Heart right ventricle (tissue), 16 donors: ENCODE measurements around the gene NOD1. TPM values are rescaled to one million over a fixed set of nuclear protein-coding genes. Genes with fewer than 3 reads are reported as not detected.

Experiments
- ATAC-seq, 8 donors: fragments of 200-7000 bp; cut with Tn5 transposase; one replicate each; pipeline ENCODE4 v1.9.1; 2020; ENCODE audit warnings: mild to moderate bottlenecking in 8 of 8, moderate library complexity in 8 of 8, moderate number of reproducible peaks in 1 of 8
- DNase-seq, 2 donors: peaks; one replicate each; pipeline ENCODE4 v3.0.0-alpha.2; 2020
- H3K27ac ChIP-seq, 10 donors: fragments of 200-600 bp; sonication (generic) in 2 of 10; one replicate each; pipeline versions ENCODE4 v1.5.0 to v1.8.0; 2020 to 2022; ENCODE audit warnings: mild to moderate bottlenecking in 3 of 10
- H3K27me3 ChIP-seq, 7 donors: fragments of 200-600 bp; one replicate each; pipeline ENCODE4 v1.8.0; 2021 to 2022; ENCODE audit warnings: mild to moderate bottlenecking in 2 of 7
- H3K36me3 ChIP-seq, 9 donors: fragments of 200-600 bp; sonication (generic) in 1 of 9; one replicate each; pipeline versions ENCODE4 v1.5.0 to v1.8.0; 2020 to 2022; ENCODE audit warnings: mild to moderate bottlenecking in 2 of 9
- H3K4me1 ChIP-seq, 9 donors: fragments of 200-600 bp; sonication (generic) in 1 of 9; one replicate each; pipeline versions ENCODE4 v1.5.0 to v1.8.0; 2020 to 2022; ENCODE audit warnings: mild to moderate bottlenecking in 4 of 9
- H3K4me3 ChIP-seq, 10 donors: fragments of 200-600 bp; sonication (generic) in 2 of 10; one replicate each; pipeline versions ENCODE4 v1.5.0 to v1.8.0; 2020 to 2022; ENCODE audit warnings: mild to moderate bottlenecking in 7 of 10, moderate library complexity in 2 of 10
- H3K9me3 ChIP-seq, 11 donors: fragments of 200-600 bp in 10 of 11; sonication (generic) in 2 of 11; one replicate each; pipeline versions ENCODE4 v1.5.0 to v1.8.0; 2013 to 2022; ENCODE audit warnings: mild to moderate bottlenecking in 2 of 11, control low read depth in 1 of 11, moderate library complexity in 1 of 11
- CTCF ChIP-seq, 9 donors: fragments of 200-600 bp; sonication (generic) in 2 of 9; IDR thresholded peaks; one replicate each; pipeline versions ENCODE4 v1.5.0 to v1.8.0; 2021 to 2022; ENCODE audit warnings: antibody characterized with exemption in 9 of 9, mild to moderate bottlenecking in 5 of 9, moderate library complexity in 1 of 9
- WGBS, 2 donors: extraction: QIAGEN DNeasy Blood & Tissue Kit; methylation state at CpG; one replicate each; pipeline ENCODE4 v1.1.7; 2013; ENCODE audit warnings: inconsistent platforms in 1 of 2; 5-methylcytosine and 5-hydroxymethylcytosine counted together
- intact Hi-C, 10 donors: fragments of 100-400 bp; cut with DNase I; formaldehyde crosslinking; loops; one replicate each; pipeline versions ENCODE4 v1.11.1 to v1.14.2; 2022
- polyA plus RNA-seq, 2 donors: library from polyadenylated mRNA; stranded (reverse); fragments of 200-250 nt; gene quantifications; one replicate each; pipeline ENCODE4 v1.2.3, GENCODE V29; 2013
- total RNA-seq, 10 donors: library from RNA; stranded (reverse); fragmentation: NEBNext Ultra II Directional in 3 of 10; extraction: Animal tissue kit (Norgen Biotek cat#: 25700) in 3 of 10; gene quantifications; one replicate each; pipeline versions ENCODE4 v1.2.1 to v1.2.4, GENCODE V29; 2021 to 2023
- donor health status: Arrhythmogenic right ventricular cardiomyopathy.
- donor health status: ischemic (EF 13 %, LVEDD 7.1; RV severe dilation, severe dysfunction).
- donor health status: healthy with polysubstance abuse.
- donor health status: DM: no; HTN: yes; CAD: no.
- donor health status: DM: no; HTN: no; CAD: no.
- donor health status: ischemic (EF 25% LVEDD 6.9; RV normal size, moderate dysfunction).
- donor health status: ischemic (EF 25% LVEDD 5.7; RV mildly dilated, moderate dysfunction).
- donor health status: healthy.
- donor health status: DM: yes; HTN: yes; CAD: no.
- donor health status: Ischemic cardiomyopathy.
- donor health status: ischemic (EF 35%, LVEDD 5.7; RV mildly dilated, moderate dysfunction).
- donor health status: nonischemic (EF 11% LVEDD 7.7; RV severe dilation, severe dysfunction).
- donor health status: DM: yes; HTN: yes; CAD: no.
- donor health status: PGD.
- donor health status: ischemic (EF 29% LVEDD 5.4; RV normal size, mild dysfunction).
- donor health status: nonischemic (EF 23%, LVEDD 6.1; RV moderate dilation, normal function).

NOD1 gene
- total and polyA plus RNA-seq, 12 donors = 6.3 to 19.1 (median 8.6) TPM

GRCh38 chr7:30453016-30453415, 25.6 kb downstream of the NOD1 start:
- DNase-seq (no peak), ATAC-seq (no peak)
- Histone ChIP-seq H3K4me3 (no peak overlapping the region), H3K27me3 (no peaks in the 10 kb centered on the region), H3K4me1 (peaks cover 0 to 42% (median 26%) of the 10 kb centered on the region in 9 donors), H3K9me3 (no peaks in the 10 kb centered on the region), H3K27ac (peak overlapping the region in 3 of 10 donors; percentile 14 to 41 (median 25)), H3K36me3 (peaks cover 0 to 100% (median 67%) of the 10 kb centered on the region in 9 donors)
- intact Hi-C loops = no loop called here
- no peak for TF ChIP-seq CTCF (IDR thresholded peaks at IDR 0.05)
- WGBS, 2 donors = 93 to 97% methylated on average over 8 of the region's 8 CpGs

DNA sequence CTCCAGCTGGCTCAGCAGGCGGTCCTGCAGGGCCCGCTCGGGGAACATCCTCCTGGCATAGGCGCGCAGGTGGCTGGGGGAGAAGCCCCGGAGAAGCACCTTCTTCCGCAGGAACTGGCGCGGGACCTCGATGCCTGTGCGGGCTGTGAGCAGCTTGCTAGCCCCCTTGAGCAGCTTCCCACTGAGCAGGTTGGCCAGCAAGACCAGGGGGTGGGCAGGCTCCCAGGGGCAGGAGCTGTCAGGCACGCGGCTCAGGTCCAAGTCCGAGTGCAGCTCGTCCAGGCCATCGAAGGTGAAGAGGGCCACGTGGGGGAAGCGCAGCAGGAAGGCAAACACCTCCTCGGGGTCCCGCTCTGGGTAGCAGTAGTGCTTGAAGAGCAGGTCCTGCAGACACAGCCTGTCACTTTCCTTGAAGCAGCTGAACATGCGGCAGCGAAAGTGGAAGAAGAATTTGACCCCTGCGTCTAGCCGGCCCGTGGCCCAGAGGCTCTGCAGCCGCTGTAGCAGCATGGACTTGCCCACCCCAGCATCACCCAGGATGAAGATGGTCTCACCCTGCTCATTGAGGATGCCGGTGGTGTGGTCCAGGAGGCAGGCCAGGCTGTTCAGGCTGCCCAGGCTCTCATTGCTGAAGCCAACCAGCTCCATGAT, 26.2 kb downstream of the NOD1 start:
- Histone ChIP-seq H3K9me3 (no peaks in the 10 kb centered on the region), H3K36me3 (peaks cover 0 to 100% (median 74%) of the 10 kb centered on the region in 9 donors), H3K27ac (no peak overlapping the region), H3K4me3 (no peak overlapping the region), H3K4me1 (peaks cover 0 to 39% (median 24%) of the 10 kb centered on the region in 9 donors), H3K27me3 (no peaks in the 10 kb centered on the region)
- no peak for DNase-seq
- no peak for TF ChIP-seq CTCF (IDR thresholded peaks at IDR 0.05)
- intact Hi-C loops = no loop called here
- WGBS, 2 donors = 82 to 92% methylated on average over 27 of the region's 27 CpGs
- ATAC-seq = no peak

GRCh38 chr7:30451539-30452279, 26.9 kb downstream of the NOD1 start:
- Histone ChIP-seq H3K4me3 (no peak overlapping the region), H3K9me3 (no peaks in the 10 kb centered on the region), H3K36me3 (peaks cover 0 to 100% (median 79%) of the 10 kb centered on the region in 9 donors), H3K27ac (no peak overlapping the region), H3K27me3 (no peaks in the 10 kb centered on the region), H3K4me1 (peaks cover 0 to 39% (median 24%) of the 10 kb centered on the region in 9 donors)
- WGBS, 2 donors = 85 to 91% methylated on average over 29 of the region's 29 CpGs
- intact Hi-C loops = no loop called here
- no peak for DNase-seq
- no peak for ATAC-seq
- TF ChIP-seq CTCF (IDR thresholded peaks at IDR 0.05) = no peak

DNA sequence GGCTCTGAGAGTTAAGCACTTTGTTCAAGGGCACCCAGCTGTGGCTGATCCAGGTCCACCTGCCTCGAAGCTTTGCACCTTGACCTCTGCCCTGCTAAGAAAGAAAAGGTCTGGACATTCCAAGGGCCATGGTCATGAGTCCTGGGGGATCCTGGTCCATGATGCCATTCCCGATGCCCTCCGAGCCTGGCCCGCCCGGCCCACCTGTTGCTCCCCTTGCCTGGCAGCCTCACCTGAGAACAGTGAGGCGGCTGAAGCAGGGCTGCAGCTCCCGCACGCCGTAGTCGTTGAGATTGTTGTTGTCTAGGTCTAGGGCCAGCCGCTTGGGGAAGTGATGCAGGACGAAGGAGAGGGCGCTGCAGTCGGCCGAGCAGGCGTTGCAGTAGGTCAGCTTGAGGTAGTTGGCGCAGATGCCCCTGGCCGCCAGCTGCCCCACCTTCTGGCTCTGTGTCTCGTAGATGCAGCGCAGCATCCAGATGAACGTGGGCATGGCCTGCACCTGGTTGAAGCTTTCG, 27.5 kb downstream of the NOD1 start:
- TF ChIP-seq CTCF (IDR thresholded peaks at IDR 0.05) = no peak
- peaks cover 0 to 39% (median 28%) of the 10 kb centered on the region in 9 donors for H3K4me1 ChIP-seq
- ATAC-seq (no peak), DNase-seq (no peak)
- H3K27me3 ChIP-seq = no peaks in the 10 kb centered on the region
- intact Hi-C loops = no loop called here
- no peaks in the 10 kb centered on the region for H3K9me3 ChIP-seq
- H3K4me3 ChIP-seq = no peak overlapping the region
- H3K27ac ChIP-seq = no peak overlapping the region
- 94 to 97% methylated on average over 22 of the region's 22 CpGs for WGBS, 2 donors
- H3K36me3 ChIP-seq = peaks cover 0 to 100% (median 76%) of the 10 kb centered on the region in 9 donors
